Measurements from ENCODE around the gene ADORA1.

Gene ADORA1

GRCh38 chr1:203178821-203179666 lies 51.5 kb downstream of the ADORA1 start:
- 91% methylated on average over 14 of the region's 14 CpGs for WGBS

DNA sequence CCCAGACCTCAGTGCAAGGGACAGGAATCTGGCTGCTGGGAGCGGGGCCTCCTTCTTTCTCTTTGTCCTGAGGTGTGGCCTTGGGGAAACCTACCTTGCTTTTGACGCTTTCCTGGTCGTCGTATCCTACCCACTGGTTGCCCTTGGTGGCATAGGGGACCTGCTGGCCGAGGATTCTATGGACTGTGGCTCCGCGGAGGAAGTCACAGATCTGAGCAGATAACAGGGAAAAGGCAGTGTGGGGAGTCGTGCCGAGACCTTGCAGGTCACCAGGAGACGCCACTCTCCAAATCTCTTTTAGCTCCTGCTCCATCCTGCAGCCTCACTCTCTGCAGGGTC lies 52.1 kb downstream of the ADORA1 start:
- no peak overlapping the region for H2BK120ac ChIP-seq (ENCODE audit: low read depth, low read length)
- H2BK5ac ChIP-seq (ENCODE audit: low read depth, low read length, poor library complexity, severe bottlenecking): no peak overlapping the region
- DNase-seq: no peak
- no peak overlapping the region for H3K14ac ChIP-seq (ENCODE audit: low read length in 2 of 2)
- 84% methylated on average over 10 of the region's 10 CpGs for WGBS
- H3K4me2 ChIP-seq (ENCODE audit: low read length, poor library complexity, severe bottlenecking): no peak overlapping the region
- no peak overlapping the region for H2AK5ac ChIP-seq (ENCODE audit: low read length, severe bottlenecking)
- H2BK15ac ChIP-seq (ENCODE audit: low read depth, poor library complexity, severe bottlenecking): no peak overlapping the region
- peaks cover 24% of the 10 kb centered on the region for H3K4me1 ChIP-seq (ENCODE audit: control insufficient read depth, insufficient read depth, low read depth, low read length)
- no peak overlapping the region for H3K4ac ChIP-seq (ENCODE audit: low read depth in 1 of 2, low read length in 2 of 2)
- no peak overlapping the region for H4K8ac ChIP-seq (ENCODE audit: low read length)
- H3K9ac ChIP-seq (ENCODE audit: low read length): no peak overlapping the region
- H3K9me3 ChIP-seq (ENCODE audit: control insufficient read depth, low read length): no peaks in the 10 kb centered on the region
- H2AFZ ChIP-seq (ENCODE audit: low read depth, low read length): no peak overlapping the region
- H3K23ac ChIP-seq (ENCODE audit: low read length in 2 of 2): no peak overlapping the region
- H3K79me1 ChIP-seq (replicated peaks; ENCODE audit: low read length, poor library complexity, severe bottlenecking): no peaks in the 10 kb centered on the region
- H4K91ac ChIP-seq (ENCODE audit: low read length): no peak overlapping the region
- H3K4me3 ChIP-seq (ENCODE audit: insufficient read depth in 1 of 2, low read depth in 1 of 2, low read length in 2 of 2): no peak overlapping the region
- no peak overlapping the region for H3K27ac ChIP-seq (ENCODE audit: low read length, poor library complexity, severe bottlenecking)
- peak overlapping the region in 1 of 2 experiments; percentile 60 for H2BK12ac ChIP-seq (ENCODE audit: low read length in 2 of 2)
- no peaks in the 10 kb centered on the region for H3K27me3 ChIP-seq (ENCODE audit: control insufficient read depth in 1 of 2, insufficient read depth in 1 of 2, low read length in 2 of 2)
- peaks cover 0 to 24% of the 10 kb centered on the region in 2 experiments for H3K36me3 ChIP-seq (ENCODE audit: control insufficient read depth in 1 of 2, insufficient read depth in 2 of 2, low read depth in 1 of 2, low read length in 2 of 2)
- H3K18ac ChIP-seq (ENCODE audit: low read depth in 1 of 2, low read length in 2 of 2): no peak overlapping the region

More at GRCh38 chr1:203178821-203179666, 51.5 kb downstream of the ADORA1 start:
- Histone ChIP-seq H2BK5ac (ENCODE audit: low read depth, low read length, poor library complexity, severe bottlenecking) (no peak overlapping the region), H3K4me3 (ENCODE audit: insufficient read depth in 1 of 2, low read depth in 1 of 2, low read length in 2 of 2) (no peak overlapping the region), H3K27ac (ENCODE audit: low read length, poor library complexity, severe bottlenecking) (no peak overlapping the region), H2BK12ac (ENCODE audit: low read length in 2 of 2) (peak overlapping the region in 1 of 2 experiments; percentile 60), H3K14ac (ENCODE audit: low read length in 2 of 2) (peak overlapping the region in 1 of 2 experiments; percentile 66), H3K36me3 (ENCODE audit: control insufficient read depth in 1 of 2, insufficient read depth in 2 of 2, low read depth in 1 of 2, low read length in 2 of 2) (peaks cover 0 to 20% of the 10 kb centered on the region in 2 experiments), H3K27me3 (ENCODE audit: control insufficient read depth in 1 of 2, insufficient read depth in 1 of 2, low read length in 2 of 2) (no peaks in the 10 kb centered on the region), H4K91ac (ENCODE audit: low read length) (peak overlapping the region; percentile 5), H4K8ac (ENCODE audit: low read length) (no peak overlapping the region), H3K4ac (ENCODE audit: low read depth in 1 of 2, low read length in 2 of 2) (no peak overlapping the region), H3K9me3 (ENCODE audit: control insufficient read depth, low read length) (no peaks in the 10 kb centered on the region), H2BK15ac (ENCODE audit: low read depth, poor library complexity, severe bottlenecking) (no peak overlapping the region), H2AFZ (ENCODE audit: low read depth, low read length) (no peak overlapping the region), H3K23ac (ENCODE audit: low read length in 2 of 2) (no peak overlapping the region), H2AK5ac (ENCODE audit: low read length, severe bottlenecking) (no peak overlapping the region), H3K4me2 (ENCODE audit: low read length, poor library complexity, severe bottlenecking) (no peak overlapping the region), H2BK120ac (ENCODE audit: low read depth, low read length) (no peak overlapping the region), H3K79me1 (replicated peaks; ENCODE audit: low read length, poor library complexity, severe bottlenecking) (no peaks in the 10 kb centered on the region), H3K18ac (ENCODE audit: low read depth in 1 of 2, low read length in 2 of 2) (no peak overlapping the region), H3K4me1 (ENCODE audit: control insufficient read depth, insufficient read depth, low read depth, low read length) (peaks cover 26% of the 10 kb centered on the region), H3K9ac (ENCODE audit: low read length) (no peak overlapping the region)
- no peak for DNase-seq

DNA sequence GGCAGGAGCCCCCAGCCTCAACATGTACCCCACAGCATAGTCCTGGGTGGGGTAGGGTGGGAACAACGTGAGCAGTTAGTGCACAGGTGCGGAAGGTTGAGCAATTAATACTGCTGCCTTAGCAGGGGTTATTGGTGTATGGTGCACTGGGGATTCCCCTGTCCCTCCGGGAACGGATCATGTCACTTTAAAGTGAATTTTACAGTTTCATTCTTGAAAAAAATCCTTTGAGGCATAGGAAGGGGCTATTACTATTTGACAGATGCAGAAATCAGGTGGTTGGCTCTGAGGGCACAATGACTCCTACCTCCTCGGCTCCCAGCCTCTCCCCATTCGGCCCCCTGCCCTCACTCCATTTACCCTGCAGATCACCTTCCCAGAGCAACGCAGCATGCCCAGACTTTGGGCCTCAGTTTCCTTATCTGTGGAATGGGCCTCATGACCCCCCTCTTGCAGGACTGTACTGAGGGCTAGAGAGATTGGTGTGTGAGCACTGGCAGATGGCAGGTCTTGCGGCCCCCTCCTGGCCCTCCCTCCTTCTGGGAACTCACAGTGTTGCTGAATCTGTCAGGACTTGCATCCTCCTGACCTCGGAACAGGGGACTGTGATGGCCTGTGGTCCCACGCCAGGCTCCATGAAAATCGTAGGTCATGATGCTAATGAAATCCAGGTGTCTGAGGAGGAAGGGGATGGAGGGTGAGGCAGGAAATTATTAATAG lies 53.2 kb downstream of the ADORA1 start:
- no peak overlapping the region for H2BK5ac ChIP-seq (ENCODE audit: low read depth, low read length, poor library complexity, severe bottlenecking)
- H2AK5ac ChIP-seq (ENCODE audit: low read length, severe bottlenecking): no peak overlapping the region
- no peaks in the 10 kb centered on the region for H3K79me1 ChIP-seq (replicated peaks; ENCODE audit: low read length, poor library complexity, severe bottlenecking)
- H3K9ac ChIP-seq (ENCODE audit: low read length): no peak overlapping the region
- H4K91ac ChIP-seq (ENCODE audit: low read length): no peak overlapping the region
- DNase-seq: no peak
- H3K36me3 ChIP-seq (ENCODE audit: control insufficient read depth in 1 of 2, insufficient read depth in 2 of 2, low read depth in 1 of 2, low read length in 2 of 2): peaks cover 0 to 31% of the 10 kb centered on the region in 2 experiments
- H3K14ac ChIP-seq (ENCODE audit: low read length in 2 of 2): no peak overlapping the region
- peaks cover 16% of the 10 kb centered on the region for H3K4me1 ChIP-seq (ENCODE audit: control insufficient read depth, insufficient read depth, low read depth, low read length)
- H3K4ac ChIP-seq (ENCODE audit: low read depth in 1 of 2, low read length in 2 of 2): no peak overlapping the region
- no peak overlapping the region for H3K23ac ChIP-seq (ENCODE audit: low read length in 2 of 2)
- no peak overlapping the region for H3K27ac ChIP-seq (ENCODE audit: low read length, poor library complexity, severe bottlenecking)
- no peak overlapping the region for H2AFZ ChIP-seq (ENCODE audit: low read depth, low read length)
- no peak overlapping the region for H2BK12ac ChIP-seq (ENCODE audit: low read length in 2 of 2)
- no peak overlapping the region for H3K18ac ChIP-seq (ENCODE audit: low read depth in 1 of 2, low read length in 2 of 2)
- H3K9me3 ChIP-seq (ENCODE audit: control insufficient read depth, low read length): no peaks in the 10 kb centered on the region
- no peak overlapping the region for H3K4me3 ChIP-seq (ENCODE audit: insufficient read depth in 1 of 2, low read depth in 1 of 2, low read length in 2 of 2)
- H2BK120ac ChIP-seq (ENCODE audit: low read depth, low read length): no peak overlapping the region
- whole genome bisulfite sequencing: 94% methylated on average over 10 of the region's 11 CpGs
- no peak overlapping the region for H3K4me2 ChIP-seq (ENCODE audit: low read length, poor library complexity, severe bottlenecking)
- no peaks in the 10 kb centered on the region for H3K27me3 ChIP-seq (ENCODE audit: control insufficient read depth in 1 of 2, insufficient read depth in 1 of 2, low read length in 2 of 2)
- no peak overlapping the region for H2BK15ac ChIP-seq (ENCODE audit: low read depth, poor library complexity, severe bottlenecking)
- H4K8ac ChIP-seq (ENCODE audit: low read length): no peak overlapping the region
